Panc1 (cell line): Measurements from ENCODE around the gene ELP1.

Experiments
- CTCF ChIP-seq: fragments of 450-650 bp; IDR thresholded peaks from 2 replicates; pipeline ENCODE4 v1.5.1; 2017; ENCODE audit warnings: mild to moderate bottlenecking
- POLR2AphosphoS5 ChIP-seq: IDR thresholded peaks from 2 replicates; pipeline ENCODE4 v1.6.1; 2012; ENCODE audit warnings: mild to moderate bottlenecking, low read depth, low read length, moderate library complexity
- REST ChIP-seq, 2 experiments: IDR thresholded peaks; 2 replicates each; pipeline ENCODE4 v1.6.1; 2011 to 2012; ENCODE audit warnings: low read depth in 2 of 2, control low read depth in 1 of 2, low read length in 1 of 2, mild to moderate bottlenecking in 1 of 2, moderate library complexity in 1 of 2; ENCODE audit not compliant: insufficient read depth in 1 of 2

DNA sequence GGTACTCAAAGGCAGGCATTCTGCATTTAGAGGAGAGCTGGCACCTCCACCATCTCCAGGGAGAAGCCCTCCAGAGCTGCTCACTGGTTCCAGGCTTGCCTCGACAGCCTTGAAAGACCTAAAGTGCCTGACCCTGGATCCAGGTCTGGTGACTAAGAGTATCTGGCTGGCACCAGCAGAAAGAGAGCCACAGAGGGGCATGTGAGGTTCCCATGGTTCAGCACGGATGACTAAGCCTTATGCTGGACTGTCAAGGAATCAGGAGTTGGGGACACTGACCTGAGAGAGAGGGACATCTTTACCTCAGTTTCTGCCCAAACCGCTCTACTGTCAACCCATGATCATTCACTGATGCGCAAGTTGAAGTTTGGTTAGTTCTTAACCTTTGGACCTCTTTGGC, 68.9 kb downstream of the ELP1 start:
- TF ChIP-seq CTCF: no peak
- no peak for TF ChIP-seq REST (IDR thresholded peaks at IDR 0.05; ENCODE audit: insufficient read depth in 1 of 2, low read depth in 2 of 2, low read length in 1 of 2)
- no peak for TF ChIP-seq POLR2AphosphoS5
